ENCODE results near the gene DCAF8L2. TPM values are rescaled to one million over a fixed set of nuclear protein-coding genes. Genes with fewer than 3 reads are reported as not detected.

Gene DCAF8L2
- total RNA-seq, 2 donors from 2014 or later, result not detected

DNA sequence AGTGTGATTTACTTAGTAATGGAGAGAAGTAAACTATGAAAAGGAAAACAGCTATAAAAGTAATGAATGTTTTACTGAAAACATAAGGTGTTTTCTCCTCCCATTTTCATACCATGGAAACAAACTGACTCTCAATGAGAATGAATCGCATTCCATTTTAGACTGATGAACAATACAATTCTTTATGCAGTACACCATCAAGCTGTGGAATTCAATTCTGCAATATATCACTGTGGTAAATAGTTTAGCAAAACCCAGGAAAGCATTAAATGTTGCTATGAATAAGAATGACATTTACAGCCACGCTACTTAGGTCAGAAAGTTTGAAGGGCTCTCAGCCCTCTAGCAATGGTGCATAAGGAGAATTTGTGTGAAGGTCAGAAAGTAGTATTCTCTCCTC lies 7.4 kb downstream of the DCAF8L2 start:
- peaks cover 36% of the 10 kb centered on the region for H3K9me3 Mint-ChIP-seq
- no peak overlapping the region for H3K4me3 Mint-ChIP-seq
- TF ChIP-seq, protein P1, sequence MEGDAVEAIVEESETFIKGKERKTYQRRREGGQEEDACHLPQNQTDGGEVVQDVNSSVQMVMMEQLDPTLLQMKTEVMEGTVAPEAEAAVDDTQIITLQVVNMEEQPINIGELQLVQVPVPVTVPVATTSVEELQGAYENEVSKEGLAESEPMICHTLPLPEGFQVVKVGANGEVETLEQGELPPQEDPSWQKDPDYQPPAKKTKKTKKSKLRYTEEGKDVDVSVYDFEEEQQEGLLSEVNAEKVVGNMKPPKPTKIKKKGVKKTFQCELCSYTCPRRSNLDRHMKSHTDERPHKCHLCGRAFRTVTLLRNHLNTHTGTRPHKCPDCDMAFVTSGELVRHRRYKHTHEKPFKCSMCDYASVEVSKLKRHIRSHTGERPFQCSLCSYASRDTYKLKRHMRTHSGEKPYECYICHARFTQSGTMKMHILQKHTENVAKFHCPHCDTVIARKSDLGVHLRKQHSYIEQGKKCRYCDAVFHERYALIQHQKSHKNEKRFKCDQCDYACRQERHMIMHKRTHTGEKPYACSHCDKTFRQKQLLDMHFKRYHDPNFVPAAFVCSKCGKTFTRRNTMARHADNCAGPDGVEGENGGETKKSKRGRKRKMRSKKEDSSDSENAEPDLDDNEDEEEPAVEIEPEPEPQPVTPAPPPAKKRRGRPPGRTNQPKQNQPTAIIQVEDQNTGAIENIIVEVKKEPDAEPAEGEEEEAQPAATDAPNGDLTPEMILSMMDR (conservative IDR thresholded peaks at IDR 0.05), result no peak
- H3K36me3 Mint-ChIP-seq (ENCODE audit: low read depth), result no peaks in the 10 kb centered on the region
- peaks cover 8% of the 10 kb centered on the region for H3K4me1 Mint-ChIP-seq
- no peak overlapping the region for H3K27ac Mint-ChIP-seq
- Histone ChIP-seq H3K36me3 (ENCODE audit: control insufficient read depth, insufficient read depth, low read length) (no peaks in the 10 kb centered on the region), H3K9me3 (ENCODE audit: control insufficient read depth, low read length) (no peaks in the 10 kb centered on the region), H3K27ac (ENCODE audit: low read depth, low read length) (no peak overlapping the region), H3K27me3 (ENCODE audit: control insufficient read depth, insufficient read depth, low read length, poor library complexity, severe bottlenecking) (no peaks in the 10 kb centered on the region), H3K9ac (ENCODE audit: extremely low read depth, low read length, poor library complexity, severe bottlenecking) (no peak overlapping the region), H3K4me3 (ENCODE audit: low read length) (no peak overlapping the region), H3K4me1 (ENCODE audit: control insufficient read depth, insufficient read depth, low read length) (no peaks in the 10 kb centered on the region)
- no peak for DNase-seq
- no peaks in the 10 kb centered on the region for H3K27me3 Mint-ChIP-seq (ENCODE audit: insufficient read depth)
- WGBS, 2 experiments (ENCODE audit: insufficient coverage in 1 of 2, insufficient read length in 1 of 2), result 86% methylated on average over 2 of the region's 2 CpGs; no CpG with 5 or more reads in 1 of the 2 experiments

DNA sequence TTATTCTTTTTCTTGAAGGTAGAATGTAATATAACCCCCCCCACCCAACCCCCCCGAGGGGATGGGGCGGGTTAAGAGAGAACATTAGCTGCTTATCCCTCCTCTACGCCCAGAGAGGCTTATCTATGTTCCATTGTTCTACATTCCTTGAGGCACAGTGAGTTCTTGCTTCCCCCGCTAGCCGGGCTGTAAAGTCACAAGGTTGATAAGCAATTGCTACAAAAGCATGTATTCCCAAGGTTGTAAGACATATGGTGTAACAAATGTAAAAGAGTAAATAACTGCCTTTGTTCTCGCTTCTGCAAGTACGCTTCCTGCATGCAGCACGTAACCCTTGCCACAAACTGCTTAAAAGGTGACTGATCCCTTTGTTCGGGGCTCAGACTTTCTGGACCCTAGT lies 8.2 kb downstream of the DCAF8L2 start:
- Mint-ChIP-seq H3K36me3 (ENCODE audit: low read depth) (no peaks in the 10 kb centered on the region), H3K27ac (peak overlapping the region; percentile 91), H3K4me3 (no peak overlapping the region), H3K9me3 (peaks cover 30% of the 10 kb centered on the region), H3K27me3 (ENCODE audit: insufficient read depth) (no peaks in the 10 kb centered on the region), H3K4me1 (peaks cover 8% of the 10 kb centered on the region)
- no peaks in the 10 kb centered on the region for H3K36me3 ChIP-seq (ENCODE audit: control insufficient read depth, insufficient read depth, low read length)
- no peaks in the 10 kb centered on the region for H3K4me1 ChIP-seq (ENCODE audit: control insufficient read depth, insufficient read depth, low read length)
- no peak overlapping the region for H3K4me3 ChIP-seq (ENCODE audit: low read length)
- TF ChIP-seq, protein P1 (conservative IDR thresholded peaks at IDR 0.05), result no peak
- no peak overlapping the region for H3K27ac ChIP-seq (ENCODE audit: low read depth, low read length)
- peak; percentile 51 for DNase-seq
- 34 to 59% methylated on average over 3 to 7 of the region's 9 CpGs for WGBS, 2 experiments (ENCODE audit: insufficient coverage in 1 of 2, insufficient read length in 1 of 2)
- H3K9ac ChIP-seq (ENCODE audit: extremely low read depth, low read length, poor library complexity, severe bottlenecking), result no peak overlapping the region
- H3K9me3 ChIP-seq (ENCODE audit: control insufficient read depth, low read length), result no peaks in the 10 kb centered on the region
- no peaks in the 10 kb centered on the region for H3K27me3 ChIP-seq (ENCODE audit: control insufficient read depth, insufficient read depth, low read length, poor library complexity, severe bottlenecking)

DNA sequence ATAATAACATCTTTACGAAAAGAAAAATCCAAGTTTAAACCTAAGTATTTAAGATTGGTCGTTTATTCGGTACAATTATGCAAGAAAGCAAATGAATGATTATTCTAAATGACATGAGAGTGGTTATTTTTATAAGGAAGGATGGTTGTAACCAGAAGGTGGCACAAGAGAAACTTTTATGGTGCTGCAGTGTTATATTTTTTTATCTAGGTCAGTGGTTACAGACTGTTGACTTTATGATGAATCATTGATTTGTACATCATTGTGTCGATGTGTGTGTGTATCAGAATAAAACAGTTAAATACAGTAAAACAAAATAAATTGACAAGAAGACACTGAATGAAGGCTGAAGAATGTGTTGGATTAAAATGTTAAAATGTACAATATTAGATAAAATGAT lies 9.8 kb downstream of the DCAF8L2 start:
- H3K27ac Mint-ChIP-seq, result no peak overlapping the region
- Histone ChIP-seq H3K27me3 (ENCODE audit: control insufficient read depth, insufficient read depth, low read length, poor library complexity, severe bottlenecking) (no peaks in the 10 kb centered on the region), H3K27ac (ENCODE audit: low read depth, low read length) (no peak overlapping the region), H3K4me3 (ENCODE audit: low read length) (no peak overlapping the region), H3K9ac (ENCODE audit: extremely low read depth, low read length, poor library complexity, severe bottlenecking) (no peak overlapping the region), H3K9me3 (ENCODE audit: control insufficient read depth, low read length) (no peaks in the 10 kb centered on the region), H3K36me3 (ENCODE audit: control insufficient read depth, insufficient read depth, low read length) (no peaks in the 10 kb centered on the region), H3K4me1 (ENCODE audit: control insufficient read depth, insufficient read depth, low read length) (no peaks in the 10 kb centered on the region)
- TF ChIP-seq, protein P1 (conservative IDR thresholded peaks at IDR 0.05), result peak; percentile 27
- WGBS, 2 experiments (ENCODE audit: insufficient coverage in 1 of 2, insufficient read length in 1 of 2), result 100% methylated on average over 1 to 3 of the region's 4 CpGs
- no peaks in the 10 kb centered on the region for H3K36me3 Mint-ChIP-seq (ENCODE audit: low read depth)
- DNase-seq, result no peak
- peaks cover 25% of the 10 kb centered on the region for H3K9me3 Mint-ChIP-seq
- no peaks in the 10 kb centered on the region for H3K27me3 Mint-ChIP-seq (ENCODE audit: insufficient read depth)
- no peak overlapping the region for H3K4me3 Mint-ChIP-seq
- H3K4me1 Mint-ChIP-seq, result peaks cover 8% of the 10 kb centered on the region
